Activated CD4-positive, alpha-beta T cell treated with anti-CD3 and anti-CD28 coated beads, Interleukin-2, amount 50 U/mL, for 1 hour (primary cell): Measurements from ENCODE around the gene ISLR.

ENCODE experiments used
- DNase-seq: peaks from one replicate; pipeline ENCODE4 v3.0.0-alpha.2; 2020

ISLR gene

GRCh38 chr15:74194572-74195559 is 21.4 kb downstream of the ISLR start:
- DNase-seq = no peak

DNA sequence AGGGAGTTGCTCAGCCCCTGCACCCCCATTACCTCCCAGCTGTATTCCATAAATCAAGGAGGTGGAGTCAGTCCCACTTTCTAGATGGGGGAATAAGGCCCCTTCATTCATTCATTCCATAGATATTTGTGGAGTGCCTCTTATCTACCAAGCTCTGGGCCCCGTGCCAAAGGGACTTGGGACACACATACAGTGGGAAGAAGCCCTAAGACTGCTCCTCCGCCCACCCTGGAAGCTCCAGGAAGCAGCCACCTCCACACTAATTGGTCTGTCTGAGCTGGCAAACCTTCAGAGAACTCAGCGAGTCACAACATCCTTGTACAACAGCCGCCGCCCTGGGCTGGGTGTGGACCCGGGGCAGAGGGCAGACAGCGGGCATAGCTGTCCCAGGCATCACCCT is 22.7 kb downstream of the ISLR start:
- DNase-seq = no peak

DNA sequence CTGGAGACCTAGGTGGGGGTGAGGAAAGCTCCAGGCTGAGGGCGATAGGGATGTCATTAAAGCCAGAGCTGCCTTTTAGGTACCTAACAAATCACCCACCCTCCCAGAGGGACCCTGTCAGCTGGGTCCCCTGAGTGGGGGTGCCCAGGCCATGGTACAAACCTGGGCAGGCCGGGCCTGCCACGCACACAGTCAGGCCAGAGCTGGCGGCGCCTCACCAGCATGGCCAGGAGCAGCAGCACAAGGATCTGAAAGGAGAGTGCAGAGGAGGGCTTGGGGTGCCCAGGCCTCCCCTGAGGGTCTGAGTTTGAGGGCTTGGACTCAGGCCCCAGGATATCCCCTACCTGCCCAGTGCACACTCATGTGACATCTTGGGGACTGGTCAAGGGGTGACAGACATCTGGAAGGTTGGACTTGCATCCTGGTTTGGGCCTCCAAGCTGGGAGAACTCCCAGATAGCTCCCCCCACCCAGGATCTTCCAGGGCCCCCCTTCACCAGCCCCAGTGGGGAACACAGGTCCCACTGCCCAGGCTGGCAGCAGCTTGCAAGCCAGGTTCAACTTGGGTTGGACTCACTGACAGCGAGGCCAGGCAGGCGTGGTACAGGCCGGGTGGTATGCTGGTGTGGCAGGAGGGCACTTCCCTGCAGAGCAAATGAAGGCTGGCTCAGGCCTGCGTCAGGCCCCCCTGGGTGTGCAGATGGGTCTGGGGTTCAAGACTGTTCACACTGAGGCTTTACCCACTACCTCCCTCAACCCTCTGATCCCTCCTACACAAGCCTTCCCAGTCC is 23.9 kb downstream of the ISLR start:
- no peak for DNase-seq

DNA sequence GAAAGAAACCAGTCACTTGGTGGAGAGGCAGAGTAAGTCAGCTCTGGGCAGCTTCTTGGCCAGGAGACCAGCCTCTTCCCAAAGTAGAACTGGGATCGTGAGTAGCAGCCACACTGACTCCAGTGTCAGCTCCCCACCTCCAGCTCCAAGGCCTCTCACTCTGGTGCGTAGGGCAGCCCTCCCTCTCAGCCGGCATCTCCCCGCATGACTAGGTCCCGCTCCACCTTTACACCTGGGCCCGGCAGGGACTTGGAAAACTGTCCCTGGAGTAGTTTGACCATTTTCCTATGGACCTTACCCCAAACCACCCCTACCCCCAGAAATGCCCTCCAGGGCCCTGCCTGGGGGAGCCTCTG is 25.8 kb downstream of the ISLR start:
- DNase-seq = no peak

- DNase-seq = no peak
Observed at GRCh38 chr15:74200412-74200815, 26.9 kb downstream of the ISLR start.

GRCh38 chr15:74200871-74201419 is 27.4 kb downstream of the ISLR start:
- DNase-seq = no peak

DNA sequence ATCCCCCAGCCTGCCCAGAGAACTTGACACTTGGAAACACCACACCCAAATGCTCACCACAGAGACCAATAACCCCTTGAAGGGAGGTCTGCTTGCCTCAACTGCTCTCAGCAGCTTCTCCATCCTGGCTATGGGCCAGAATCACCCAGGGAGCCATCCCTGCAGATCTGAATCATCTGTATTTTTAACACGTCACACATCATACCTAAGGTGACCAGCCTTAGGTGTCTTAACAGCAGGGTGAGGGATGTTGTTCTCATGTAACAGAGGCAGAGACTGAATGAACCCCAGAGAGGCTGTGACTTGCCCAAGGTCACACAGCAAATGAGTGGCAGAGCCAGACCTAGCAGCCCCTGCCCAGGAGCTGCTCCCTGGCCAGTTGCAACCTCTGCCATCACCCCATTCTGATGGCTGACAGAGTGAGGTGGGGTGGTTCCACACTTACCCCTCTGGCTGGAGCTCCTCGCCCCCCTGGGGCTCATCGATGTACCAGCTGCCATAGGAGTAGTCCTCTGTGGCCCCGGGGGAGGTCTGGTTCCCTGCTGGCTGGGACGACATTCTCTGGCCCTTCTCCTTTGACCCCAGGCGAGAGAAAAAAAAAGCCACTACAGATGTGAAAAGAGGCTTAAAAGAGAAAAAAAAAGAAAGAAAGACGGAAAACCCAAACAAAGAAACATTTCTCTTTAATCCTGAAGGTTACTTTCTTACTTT is 28.4 kb downstream of the ISLR start:
- DNase-seq = no peak

DNA sequence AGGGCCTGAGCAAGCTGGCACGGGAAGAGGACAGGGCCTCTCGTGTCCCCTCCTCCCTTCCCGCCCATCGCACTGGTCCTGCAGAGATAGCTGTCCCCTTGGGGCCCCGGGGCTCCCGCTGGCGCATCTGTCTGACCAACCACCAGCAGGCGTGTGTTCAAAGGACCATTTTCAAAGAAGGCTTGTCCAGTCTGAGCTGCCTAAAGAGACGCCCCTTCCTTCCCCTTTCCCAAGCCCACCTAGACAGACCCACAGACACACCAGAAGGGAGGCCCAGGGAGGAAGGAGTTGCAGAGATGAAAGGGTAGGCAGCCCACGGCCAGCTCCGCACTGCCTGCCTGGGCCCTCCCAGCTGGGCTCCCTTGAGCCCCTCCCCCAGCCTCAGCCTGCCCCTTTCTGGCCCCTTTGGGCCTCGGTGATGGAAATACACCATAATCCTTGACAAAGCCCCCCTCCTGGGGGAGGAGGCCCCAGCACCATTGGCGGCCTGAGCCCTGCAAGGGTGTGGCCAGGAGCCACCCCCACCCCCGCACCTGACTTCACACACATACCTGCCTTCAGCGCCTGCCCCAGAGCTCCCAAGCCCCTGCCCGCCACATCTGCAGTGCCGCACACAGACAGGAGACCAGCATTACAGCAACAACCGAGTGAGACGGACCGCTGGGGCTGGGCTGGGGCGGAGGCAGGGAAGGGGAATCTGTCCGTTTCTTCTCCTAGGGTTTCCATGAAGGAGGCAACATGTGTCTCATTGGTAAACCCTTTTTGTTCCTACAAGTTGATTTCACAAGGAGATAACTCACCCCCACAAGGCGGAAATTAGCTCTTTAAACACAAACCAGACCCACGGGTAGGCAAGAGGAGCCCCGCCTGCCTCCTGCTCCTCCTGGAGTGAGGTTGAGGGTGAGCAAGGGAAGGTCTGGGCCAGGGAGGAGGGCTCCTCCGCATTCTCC is 29.2 kb downstream of the ISLR start, which contains the start of gene STRA6:
STRA6 (minus strand) TSS at position 336 of the 950 bp plus-strand sequence. CDS start 520 bp downstream, outside the sequence.
- DNase-seq = no peak

DNA sequence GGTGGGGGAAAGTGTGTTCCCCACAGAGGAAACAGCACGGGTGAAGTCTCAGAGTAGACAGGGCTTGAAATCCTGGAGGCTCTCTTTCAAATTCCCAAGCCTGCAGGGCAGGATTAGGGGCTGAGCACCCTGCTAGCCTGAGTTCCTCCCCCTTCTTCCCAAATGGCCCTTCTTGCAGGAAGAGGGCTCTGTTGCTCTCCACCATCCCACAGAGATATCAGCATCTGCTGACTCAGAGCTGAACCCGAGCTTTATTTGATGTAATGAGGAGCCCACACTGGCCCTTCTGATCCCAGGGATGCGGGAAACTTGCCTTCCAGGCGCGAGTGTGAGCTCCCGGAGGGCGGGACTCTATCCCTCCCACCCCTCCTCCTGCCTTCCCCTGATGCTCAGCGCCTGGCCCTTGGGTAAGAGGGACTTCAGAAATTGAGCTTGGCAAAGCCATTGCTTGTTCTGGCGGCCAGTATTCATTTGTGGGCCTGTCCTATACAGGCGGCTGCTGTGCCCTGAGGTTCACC is 30.5 kb downstream of the ISLR start:
- no peak for DNase-seq

DNA sequence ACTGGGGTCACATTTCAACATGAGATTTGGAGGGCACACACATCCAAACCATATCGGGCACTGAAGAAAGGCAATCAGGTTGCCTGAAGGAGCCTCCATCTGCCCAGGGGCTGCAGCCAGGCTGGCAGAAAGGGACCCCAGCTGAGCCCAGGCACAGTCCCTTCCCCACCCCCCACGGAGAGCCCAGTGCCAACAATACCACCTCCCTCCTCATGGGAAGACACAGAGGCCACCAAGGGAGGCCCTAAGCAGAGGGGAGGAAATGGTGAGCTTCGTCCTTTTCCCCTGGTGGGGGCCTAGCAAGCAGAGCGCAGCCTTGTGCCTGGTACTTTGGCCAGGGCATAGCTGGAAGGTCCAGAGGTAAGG is 32.1 kb downstream of the ISLR start:
- no peak for DNase-seq

DNA sequence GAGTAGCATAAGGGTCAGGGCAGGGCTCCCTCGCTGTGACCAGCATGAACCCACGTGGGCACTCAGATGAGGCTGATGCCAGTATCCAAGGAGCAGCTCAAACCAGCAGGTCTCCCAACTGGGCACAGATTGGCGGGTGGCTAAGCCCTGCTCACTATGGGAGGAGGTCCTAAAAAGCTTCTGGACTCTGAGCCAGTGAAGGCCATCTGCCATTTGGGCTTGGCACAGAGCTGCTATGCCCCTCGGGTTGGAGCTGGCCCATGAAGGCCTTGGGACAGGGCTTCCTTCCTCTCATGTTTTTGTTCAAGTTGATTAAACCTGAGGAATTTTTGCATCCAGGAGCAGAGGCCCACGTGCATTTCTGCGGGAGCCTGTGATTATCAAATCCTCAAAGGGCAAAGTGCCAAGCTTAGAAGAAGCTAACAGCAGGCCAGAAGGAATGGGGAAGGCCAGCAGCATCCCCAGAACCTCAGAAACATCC is 33.3 kb downstream of the ISLR start:
- DNase-seq = no peak

- DNase-seq = no peak
Observed at GRCh38 chr15:74207652-74208440, 34.3 kb downstream of the ISLR start.

DNA sequence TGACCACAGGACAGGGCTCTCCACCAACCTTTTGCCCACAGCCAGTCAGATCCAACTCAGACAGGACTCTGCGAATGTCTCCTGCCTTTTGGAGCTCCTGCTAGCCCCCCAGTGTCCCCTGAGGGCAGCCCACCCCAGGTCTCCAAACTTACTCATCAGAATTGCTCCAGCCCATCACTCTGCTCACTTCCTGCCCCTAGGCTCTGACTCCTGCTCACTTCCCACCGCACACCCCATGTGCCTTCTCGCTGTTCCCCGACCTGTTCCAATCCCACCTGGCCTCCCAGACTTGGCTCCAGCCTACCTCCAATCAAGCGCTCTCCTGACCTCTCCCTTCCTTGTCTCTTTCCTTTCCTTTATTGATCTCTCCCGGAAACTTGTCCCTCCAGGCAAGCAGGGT is 35.0 kb downstream of the ISLR start:
- DNase-seq = no peak

DNA sequence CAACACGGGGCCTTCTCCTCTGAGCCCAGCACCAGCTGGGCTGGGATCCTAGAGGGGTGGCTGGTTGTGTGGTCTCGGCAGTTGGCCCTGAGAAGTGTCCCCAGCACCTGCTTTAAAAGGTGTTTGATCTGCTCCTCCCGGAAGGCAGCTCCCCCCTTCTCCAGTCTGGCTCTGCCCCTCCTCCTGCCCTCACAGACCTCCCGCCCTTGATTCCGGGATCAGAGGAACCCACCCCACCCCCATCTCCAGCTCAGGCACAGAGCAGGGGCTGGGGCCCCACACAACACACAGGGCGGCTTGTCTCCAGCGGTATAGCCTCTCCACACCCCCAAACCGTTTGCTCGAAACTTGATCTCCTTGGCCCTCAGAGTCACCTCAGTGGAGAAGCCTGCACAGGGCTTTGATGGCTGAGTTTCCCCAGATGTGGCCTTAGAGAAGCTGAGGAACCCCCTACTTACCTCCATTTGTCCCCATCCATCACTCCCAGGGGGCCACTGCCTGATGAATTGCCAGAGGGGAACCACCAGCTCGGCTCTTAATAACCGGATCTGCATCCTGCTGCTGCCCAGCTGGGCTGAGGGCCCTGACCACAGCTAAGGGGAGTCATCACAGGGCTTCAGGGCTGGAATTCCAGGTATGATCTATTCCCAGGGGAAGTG is 35.5 kb downstream of the ISLR start:
- no peak for DNase-seq

DNA sequence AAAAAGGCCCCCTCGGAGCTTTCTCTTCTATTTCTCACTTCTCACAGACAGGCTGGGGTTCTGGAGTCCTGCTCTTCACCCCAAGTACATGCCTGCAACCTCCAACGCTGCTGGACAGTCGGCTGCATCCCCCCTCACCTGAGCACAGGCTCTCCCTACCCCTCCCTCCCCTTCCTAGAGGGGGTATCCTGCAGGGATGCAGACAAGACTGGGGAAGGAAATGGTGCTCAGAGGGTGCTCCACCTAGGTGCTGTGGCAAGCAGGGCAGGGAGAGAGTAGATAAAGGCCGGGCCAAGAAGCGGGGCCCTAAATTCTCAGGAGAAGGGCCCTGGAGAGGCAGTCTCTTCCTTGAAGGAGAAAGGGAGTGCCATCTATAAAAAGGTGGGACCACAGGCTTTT is 36.0 kb downstream of the ISLR start:
- DNase-seq = no peak

- no peak for DNase-seq
Observed at GRCh38 chr15:74209997-74210671, 36.6 kb downstream of the ISLR start.

DNA sequence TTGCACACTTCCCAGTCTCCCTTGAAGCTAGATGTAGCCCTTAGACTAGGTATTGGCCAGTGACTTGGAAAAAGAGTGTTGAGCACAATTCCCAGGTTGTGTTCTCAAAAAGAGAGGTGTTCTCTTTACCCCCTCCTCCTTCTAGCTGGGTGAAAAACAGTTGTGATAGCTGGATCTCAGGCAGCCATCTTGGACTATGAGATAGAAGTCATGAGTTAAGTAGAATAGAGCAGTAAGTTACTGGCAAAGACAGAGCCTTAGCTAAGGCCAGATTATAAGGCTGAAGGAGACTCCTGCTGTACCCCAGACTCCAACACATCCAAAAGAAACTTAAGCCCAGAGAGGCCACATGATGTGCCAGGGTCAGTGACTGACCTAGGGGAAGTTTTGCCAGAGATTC is 37.2 kb downstream of the ISLR start:
- no peak for DNase-seq

DNA sequence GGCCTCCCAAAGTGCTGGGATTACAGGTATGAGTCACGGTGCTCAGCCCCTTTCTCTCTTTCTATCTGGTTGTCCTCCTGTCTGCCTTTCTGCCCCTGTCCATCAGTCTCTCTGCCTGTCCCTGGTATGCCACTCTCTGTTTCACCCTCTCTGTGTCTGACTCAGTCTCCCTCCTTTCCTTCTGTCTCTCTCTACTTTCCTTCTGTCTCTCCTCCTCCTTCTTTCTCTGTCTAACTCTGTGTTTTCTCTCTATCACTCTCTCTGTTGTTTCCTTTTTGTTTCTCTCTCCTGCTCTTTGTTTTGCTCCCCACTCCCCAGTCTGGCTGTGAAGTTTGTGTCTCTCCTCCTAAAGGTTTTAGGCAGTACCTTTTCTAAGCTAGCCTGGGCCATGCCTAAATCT is 38.1 kb downstream of the ISLR start:
- no peak for DNase-seq

DNA sequence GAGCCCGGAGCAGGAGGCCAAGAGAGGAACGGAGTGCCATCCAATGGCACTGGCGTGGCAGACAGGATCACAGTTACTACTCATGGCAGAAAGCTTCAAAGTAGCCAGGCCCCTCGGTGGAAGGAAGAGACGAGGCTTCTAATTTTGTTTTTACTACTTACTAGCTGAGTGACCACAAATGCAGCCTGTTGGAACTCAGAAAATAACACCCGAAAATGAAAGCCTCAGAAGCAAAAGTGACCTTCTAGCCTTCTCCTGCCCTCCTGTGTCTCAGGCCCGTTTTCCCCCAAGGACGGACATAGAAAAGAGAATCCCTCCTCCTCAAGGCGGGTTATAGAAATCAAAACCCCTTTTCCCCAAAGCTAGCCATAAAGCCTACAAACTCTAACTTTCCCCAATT is 39.0 kb downstream of the ISLR start:
- DNase-seq = no peak
